GM21737 (cell line): ENCODE measurements around the gene RANGAP1.
"Not testable (repeated sequence)": the region's sequence is repeated elsewhere in the genome, so short reads cannot be mapped to it uniquely, and the experiment has no call there.

ENCODE experiments used
- ATAC-seq: cut with Tn5 transposase; IDR thresholded peaks from one replicate; pipeline ENCODE4 v1.9.1; 2021; ENCODE audit warnings: mild to moderate bottlenecking, moderate library complexity; ENCODE audit not compliant: unreplicated experiment

The RANGAP1 gene

GRCh38 chr22:41301085-41302020 lies 15.4 kb upstream of the RANGAP1 start, which contains the start of gene ZC3H7B:
Gene ZC3H7B (plus strand): TSS chr22:41301525. CDS start chr22:41320661, 19,136 bp downstream.
- peak; percentile 82 for ATAC-seq

- no peak for ATAC-seq
Measured at GRCh38 chr22:41300661-41301060, 14.7 kb upstream of the RANGAP1 start.

- ATAC-seq = no peak
Measured at GRCh38 chr22:41296826-41297667, 11.1 kb upstream of the RANGAP1 start.

- not testable (repeated sequence) for ATAC-seq
Measured at GRCh38 chr22:41294816-41295215, 8.8 kb upstream of the RANGAP1 start.

GRCh38 chr22:41290262-41291221 lies 4.6 kb upstream of the RANGAP1 start:
- ATAC-seq = no peak

- ATAC-seq = no peak
Measured at GRCh38 chr22:41289671-41290070, 3.7 kb upstream of the RANGAP1 start.

GRCh38 chr22:41288245-41288946 lies 2.4 kb upstream of the RANGAP1 start:
- no peak for ATAC-seq

GRCh38 chr22:41286639-41287091 lies 678 bp upstream of the RANGAP1 start:
- peak; percentile 22 for ATAC-seq

GRCh38 chr22:41285441-41285819 lies 557 bp downstream of the RANGAP1 start:
- ATAC-seq = no peak

- no peak for ATAC-seq
Measured at GRCh38 chr22:41284465-41284864, 1.5 kb downstream of the RANGAP1 start.

- ATAC-seq = no peak
Measured at GRCh38 chr22:41280854-41281253, 5.1 kb downstream of the RANGAP1 start.

- no peak for ATAC-seq
Measured at GRCh38 chr22:41280065-41280464, 5.9 kb downstream of the RANGAP1 start.

- no peak for ATAC-seq
Measured at GRCh38 chr22:41274856-41275255, 11.1 kb downstream of the RANGAP1 start.

GRCh38 chr22:41273128-41273527 lies 12.9 kb downstream of the RANGAP1 start:
- no peak for ATAC-seq

GRCh38 chr22:41271787-41272186 lies 14.2 kb downstream of the RANGAP1 start:
- ATAC-seq = no peak

GRCh38 chr22:41267958-41268357 lies 18.0 kb downstream of the RANGAP1 start:
- ATAC-seq = no peak

- ATAC-seq = no peak
Measured at GRCh38 chr22:41264408-41264941, 21.5 kb downstream of the RANGAP1 start.

- ATAC-seq = no peak
Measured at GRCh38 chr22:41263704-41264103, 22.3 kb downstream of the RANGAP1 start.

GRCh38 chr22:41262250-41262765 lies 23.7 kb downstream of the RANGAP1 start:
- no peak for ATAC-seq
